Measurements from ENCODE around the gene FARSB. TPM values are rescaled to one million over a fixed set of nuclear protein-coding genes. Genes with fewer than 3 reads are reported as not detected.

The FARSB gene
- total RNA-seq, 1 experiment from 2014 or later: 67.6 TPM

GRCh38 chr2:222523783-222524544, 131.9 kb downstream of the FARSB start:
- DNase-seq: no peak
- Mint-ChIP-seq H3K27me3 (ENCODE audit: unreplicated experiment) (no peaks in the 10 kb centered on the region), H3K9me3 (ENCODE audit: low read depth, unreplicated experiment) (no peaks in the 10 kb centered on the region), H3K4me3 (ENCODE audit: low read depth, unreplicated experiment) (no peak overlapping the region), H3K36me3 (ENCODE audit: insufficient read depth, unreplicated experiment) (peaks cover 21% of the 10 kb centered on the region), H3K27ac (ENCODE audit: unreplicated experiment) (no peak overlapping the region), H3K4me1 (ENCODE audit: low read depth, unreplicated experiment) (no peaks in the 10 kb centered on the region)
- no peak for TF ChIP-seq CTCF (IDR thresholded peaks at IDR 0.05; ENCODE audit: unreplicated experiment)
- no TSS peak for BruUV-seq (replicated peaks)
- CTCF ChIA-PET: no interaction called here
- intact Hi-C loops (cut with micrococcal nuclease; ENCODE audit: unreplicated experiment): no loop called here

GRCh38 chr2:222522082-222522481, 133.8 kb downstream of the FARSB start:
- H3K9me3 Mint-ChIP-seq (ENCODE audit: low read depth, unreplicated experiment): no peaks in the 10 kb centered on the region
- DNase-seq: no peak
- no peaks in the 10 kb centered on the region for H3K4me1 Mint-ChIP-seq (ENCODE audit: low read depth, unreplicated experiment)
- no peak for TF ChIP-seq CTCF (IDR thresholded peaks at IDR 0.05; ENCODE audit: unreplicated experiment)
- no peak overlapping the region for H3K4me3 Mint-ChIP-seq (ENCODE audit: low read depth, unreplicated experiment)
- no TSS peak for BruUV-seq (replicated peaks)
- CTCF ChIA-PET: no interaction called here
- H3K27ac Mint-ChIP-seq (ENCODE audit: unreplicated experiment): no peak overlapping the region
- no peaks in the 10 kb centered on the region for H3K27me3 Mint-ChIP-seq (ENCODE audit: unreplicated experiment)
- peaks cover 21% of the 10 kb centered on the region for H3K36me3 Mint-ChIP-seq (ENCODE audit: insufficient read depth, unreplicated experiment)
- intact Hi-C loops (cut with micrococcal nuclease; ENCODE audit: unreplicated experiment): no loop called here

DNA sequence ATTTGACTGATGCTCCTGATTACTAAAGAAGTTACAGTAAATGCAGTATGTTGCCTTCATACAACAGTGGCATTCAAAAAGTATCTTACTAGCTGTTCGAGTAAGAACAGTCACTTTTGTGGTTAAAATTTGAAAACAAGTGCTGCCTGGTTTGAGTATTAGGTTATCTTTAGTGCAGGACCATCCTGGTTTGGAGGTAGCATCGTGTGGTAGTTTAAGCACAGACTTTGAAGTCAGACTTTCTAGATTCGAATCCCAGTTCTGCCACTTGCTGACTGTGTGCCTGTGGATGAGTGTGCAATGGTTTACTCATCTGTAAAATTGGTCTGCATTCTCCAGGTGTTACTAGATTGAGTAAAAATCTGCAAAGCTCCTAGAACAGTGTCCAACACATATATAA, 134.8 kb downstream of the FARSB start:
- no peaks in the 10 kb centered on the region for H3K27me3 Mint-ChIP-seq (ENCODE audit: unreplicated experiment)
- DNase-seq: no peak
- no peak overlapping the region for H3K27ac Mint-ChIP-seq (ENCODE audit: unreplicated experiment)
- no peaks in the 10 kb centered on the region for H3K9me3 Mint-ChIP-seq (ENCODE audit: low read depth, unreplicated experiment)
- H3K4me3 Mint-ChIP-seq (ENCODE audit: low read depth, unreplicated experiment): no peak overlapping the region
- intact Hi-C loops (cut with micrococcal nuclease; ENCODE audit: unreplicated experiment): no loop called here
- TF ChIP-seq CTCF (IDR thresholded peaks at IDR 0.05; ENCODE audit: unreplicated experiment): no peak
- no TSS peak for BruUV-seq (replicated peaks)
- peaks cover 16% of the 10 kb centered on the region for H3K36me3 Mint-ChIP-seq (ENCODE audit: insufficient read depth, unreplicated experiment)
- H3K4me1 Mint-ChIP-seq (ENCODE audit: low read depth, unreplicated experiment): no peaks in the 10 kb centered on the region
- CTCF ChIA-PET: no interaction called here

Other genes with a start within 250 kb of the FARSB start
- gene SGPP2, start 231.5 kb downstream of the FARSB start, total RNA-seq (2022): 48.8 and 56.9 TPM in 2 replicates
- gene MOGAT1, start 15.6 kb upstream of the FARSB start, total RNA-seq (2022): 35.9 and 51.2 TPM in 2 replicates
- gene ACSL3, start 204.9 kb upstream of the FARSB start, total RNA-seq (2022): 167 and 168 TPM in 2 replicates